OCI-LY1 (cell line): ENCODE data around the gene LSM4.

Experiments used
- EZH2 ChIP-seq: fragments of 200-600 bp; sonication (generic), shearing (Covaris generic); IDR thresholded peaks from 2 replicates; pipeline ENCODE4 v1.8.0; 2017; ENCODE audit warnings: borderline replicate concordance, mixed run types, mild to moderate bottlenecking, antibody characterized with exemption, low read length, moderate library complexity, mixed read lengths
- TF ChIP-seq, protein P1 (sequence below): fragments of 200-600 bp; sonication (generic), shearing (Covaris generic); IDR thresholded peaks from 2 replicates; pipeline ENCODE4 v1.5.1; 2017; ENCODE audit warnings: mild to moderate bottlenecking, antibody characterized with exemption, low read length, moderate library complexity, mixed read lengths

GRCh38 chr19:18281082-18282020 lies 41.5 kb downstream of the LSM4 start, which contains the start of gene JUND:
- TF ChIP-seq, protein P1, sequence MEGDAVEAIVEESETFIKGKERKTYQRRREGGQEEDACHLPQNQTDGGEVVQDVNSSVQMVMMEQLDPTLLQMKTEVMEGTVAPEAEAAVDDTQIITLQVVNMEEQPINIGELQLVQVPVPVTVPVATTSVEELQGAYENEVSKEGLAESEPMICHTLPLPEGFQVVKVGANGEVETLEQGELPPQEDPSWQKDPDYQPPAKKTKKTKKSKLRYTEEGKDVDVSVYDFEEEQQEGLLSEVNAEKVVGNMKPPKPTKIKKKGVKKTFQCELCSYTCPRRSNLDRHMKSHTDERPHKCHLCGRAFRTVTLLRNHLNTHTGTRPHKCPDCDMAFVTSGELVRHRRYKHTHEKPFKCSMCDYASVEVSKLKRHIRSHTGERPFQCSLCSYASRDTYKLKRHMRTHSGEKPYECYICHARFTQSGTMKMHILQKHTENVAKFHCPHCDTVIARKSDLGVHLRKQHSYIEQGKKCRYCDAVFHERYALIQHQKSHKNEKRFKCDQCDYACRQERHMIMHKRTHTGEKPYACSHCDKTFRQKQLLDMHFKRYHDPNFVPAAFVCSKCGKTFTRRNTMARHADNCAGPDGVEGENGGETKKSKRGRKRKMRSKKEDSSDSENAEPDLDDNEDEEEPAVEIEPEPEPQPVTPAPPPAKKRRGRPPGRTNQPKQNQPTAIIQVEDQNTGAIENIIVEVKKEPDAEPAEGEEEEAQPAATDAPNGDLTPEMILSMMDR, result no peak
- no peak for TF ChIP-seq EZH2
